GM13977 (cell line): ENCODE data around the gene CHD5.

Source experiments
- DNase-seq: peaks from one replicate; pipeline ENCODE4 v3.0.0; 2012; ENCODE audit warnings: low spot score
- in situ Hi-C: fragments of 300-500 bp; cut with MboI; formaldehyde crosslinking; loops from one replicate; pipeline ENCODE4 v1.12.0; 2022; ENCODE audit warnings: low sequenced_read_pairs, low pct_unique_long_range_greater_than_20kb, mixed read lengths, inconsistent platforms; ENCODE audit not compliant: unreplicated experiment
- TF ChIP-seq, protein P1 (sequence below): IDR thresholded peaks from 2 replicates; pipeline ENCODE4 v1.5.1; 2012; ENCODE audit warnings: mild to moderate bottlenecking, control low read depth; ENCODE audit not compliant: insufficient read depth; ENCODE audit errors: extremely low read depth, missing control alignments

Gene CHD5

DNA sequence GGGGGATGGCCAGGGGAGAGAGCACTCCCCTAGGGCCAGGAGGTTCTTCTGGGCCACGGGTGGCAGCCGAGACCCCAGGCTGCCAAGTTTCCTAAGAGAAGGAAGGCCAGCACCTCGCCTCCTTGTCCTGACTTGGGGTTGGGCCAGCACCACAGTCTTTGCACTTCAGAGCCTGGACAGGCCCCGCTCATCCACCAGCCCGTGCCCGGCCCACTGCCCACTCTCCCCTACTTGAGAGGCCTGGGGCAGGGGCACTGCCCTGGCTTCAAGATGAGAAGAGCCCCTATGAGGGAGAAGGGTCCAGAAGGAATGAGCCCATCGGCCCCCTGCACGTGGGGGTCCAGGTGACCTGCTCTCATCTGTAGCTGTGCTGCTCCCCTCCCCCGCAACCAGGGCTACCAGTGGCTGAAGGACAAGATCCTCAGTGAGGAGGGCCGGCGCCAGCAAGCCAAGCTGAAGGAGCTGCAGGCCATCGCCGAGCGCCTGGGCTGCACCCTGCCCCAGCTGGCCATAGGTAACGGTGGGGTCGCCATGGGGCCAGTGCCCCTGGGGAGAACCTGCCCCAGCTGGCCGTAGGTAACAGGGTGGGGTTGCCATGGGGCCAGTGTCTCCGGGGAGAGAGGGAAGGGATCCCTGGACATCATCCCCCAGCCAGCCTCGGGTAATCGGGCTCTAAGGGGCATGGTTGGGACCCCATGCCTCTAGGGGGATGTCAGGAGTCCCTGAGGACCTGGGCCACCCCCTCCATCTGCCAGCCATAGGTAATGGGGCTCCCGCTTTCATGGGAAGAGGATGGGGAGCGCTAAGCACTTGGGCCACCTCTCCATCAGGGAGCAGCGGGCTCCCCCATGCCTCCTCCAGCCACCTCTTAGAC is 83.6 kb downstream of the CHD5 start:
- TF ChIP-seq, protein P1, sequence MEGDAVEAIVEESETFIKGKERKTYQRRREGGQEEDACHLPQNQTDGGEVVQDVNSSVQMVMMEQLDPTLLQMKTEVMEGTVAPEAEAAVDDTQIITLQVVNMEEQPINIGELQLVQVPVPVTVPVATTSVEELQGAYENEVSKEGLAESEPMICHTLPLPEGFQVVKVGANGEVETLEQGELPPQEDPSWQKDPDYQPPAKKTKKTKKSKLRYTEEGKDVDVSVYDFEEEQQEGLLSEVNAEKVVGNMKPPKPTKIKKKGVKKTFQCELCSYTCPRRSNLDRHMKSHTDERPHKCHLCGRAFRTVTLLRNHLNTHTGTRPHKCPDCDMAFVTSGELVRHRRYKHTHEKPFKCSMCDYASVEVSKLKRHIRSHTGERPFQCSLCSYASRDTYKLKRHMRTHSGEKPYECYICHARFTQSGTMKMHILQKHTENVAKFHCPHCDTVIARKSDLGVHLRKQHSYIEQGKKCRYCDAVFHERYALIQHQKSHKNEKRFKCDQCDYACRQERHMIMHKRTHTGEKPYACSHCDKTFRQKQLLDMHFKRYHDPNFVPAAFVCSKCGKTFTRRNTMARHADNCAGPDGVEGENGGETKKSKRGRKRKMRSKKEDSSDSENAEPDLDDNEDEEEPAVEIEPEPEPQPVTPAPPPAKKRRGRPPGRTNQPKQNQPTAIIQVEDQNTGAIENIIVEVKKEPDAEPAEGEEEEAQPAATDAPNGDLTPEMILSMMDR, result no peak
- DNase-seq, result no peak
- in situ Hi-C loops, result no loop called here

DNA sequence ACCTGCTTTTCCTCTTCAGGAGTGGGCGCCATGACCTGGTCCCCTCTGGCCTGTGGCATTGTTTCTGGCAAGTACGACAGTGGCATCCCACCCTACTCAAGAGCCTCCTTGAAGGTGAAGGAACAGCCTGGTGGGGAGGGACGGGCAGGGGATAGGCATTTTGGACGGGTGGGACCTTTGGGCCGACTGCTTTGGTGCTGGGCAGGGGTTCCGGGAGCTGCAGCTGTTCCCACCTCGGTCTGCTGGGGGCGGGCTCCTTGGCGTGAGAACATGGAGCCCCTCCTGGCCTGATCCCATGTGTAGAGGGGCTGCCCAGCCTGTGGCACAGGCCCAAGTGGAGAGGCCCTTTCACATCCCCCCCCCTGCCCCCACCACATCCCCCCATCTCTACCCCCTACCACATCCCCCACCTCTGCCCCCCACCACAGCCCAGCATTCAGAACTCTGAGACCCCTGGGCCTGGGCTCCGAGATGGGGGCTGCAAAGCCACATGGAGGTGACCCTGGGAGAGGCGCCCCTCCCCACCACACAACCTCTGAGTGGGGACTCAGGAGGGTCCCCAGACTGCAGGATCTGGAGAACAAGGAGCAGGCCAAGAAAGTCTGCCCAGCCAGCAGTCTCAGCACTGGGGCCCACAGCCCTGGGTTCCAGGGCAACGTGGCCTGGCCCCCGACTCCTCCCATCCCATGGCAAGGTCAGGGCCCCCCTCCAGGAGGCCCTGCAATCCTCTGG is 84.4 kb downstream of the CHD5 start:
- in situ Hi-C loops, result no loop called here
- no peak for DNase-seq
- TF ChIP-seq, protein P1, result no peak

GRCh38 chr1:6094801-6095505 is 85.2 kb downstream of the CHD5 start:
- in situ Hi-C loops, result no loop called here

GRCh38 chr1:6094246-6094645 is 85.9 kb downstream of the CHD5 start:
- TF ChIP-seq, protein P1, result no peak
- no peak for DNase-seq
- in situ Hi-C loops, result no loop called here

More at GRCh38 chr1:6094801-6095505, 85.2 kb downstream of the CHD5 start:
- no peak for DNase-seq
- TF ChIP-seq, protein P1, result no peak

GRCh38 chr1:6093611-6094010 is 86.5 kb downstream of the CHD5 start:
- DNase-seq, result no peak
- TF ChIP-seq, protein P1, result no peak
- in situ Hi-C loops, result no loop called here

- in situ Hi-C loops, result no loop called here
- DNase-seq, result no peak
- TF ChIP-seq, protein P1, result no peak
These were observed 87.0 kb downstream of the CHD5 start for GRCh38 chr1:6093071-6093470.
